ENCODE data around the gene NPL.

NPL gene

DNA sequence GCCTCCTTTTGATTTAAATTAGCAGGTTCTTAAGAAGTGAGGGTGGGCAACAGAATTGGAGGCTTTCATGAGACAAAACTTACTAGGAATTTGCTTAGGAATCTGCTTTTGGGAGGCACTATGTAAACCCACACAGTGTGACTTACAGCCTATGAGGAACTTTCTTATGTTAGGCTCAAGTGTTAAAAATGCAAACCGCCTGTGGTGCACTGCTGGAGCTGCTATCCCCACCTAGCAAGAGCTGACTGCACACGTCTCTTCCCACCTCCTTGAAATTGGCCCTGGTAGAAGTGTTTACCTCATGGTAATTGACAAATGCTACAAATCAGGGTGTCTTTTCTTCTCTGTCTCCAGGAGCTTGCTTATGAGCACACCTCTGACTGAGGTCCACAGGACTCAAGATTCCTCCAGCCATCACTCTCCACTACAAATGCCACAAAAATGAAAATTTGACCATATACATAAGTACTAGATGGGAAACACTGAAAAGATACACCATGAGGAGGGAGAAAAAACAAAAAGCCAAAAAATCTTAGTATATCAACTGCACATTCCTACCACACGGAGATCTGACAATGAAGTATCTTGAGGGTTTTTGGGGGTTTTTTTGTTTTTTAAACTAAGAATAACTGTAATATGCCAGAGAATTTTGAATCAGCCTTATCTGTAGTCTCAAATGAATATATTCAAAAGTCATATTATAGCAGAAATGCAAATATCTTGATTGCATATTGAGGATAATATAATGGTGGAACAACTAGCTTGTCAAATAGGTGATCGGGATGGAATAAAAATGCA, 18.2 kb upstream of the NPL start:
- H3K4me2 ChIP-seq (ENCODE audit: low read length), result no peak overlapping the region
- no peak overlapping the region for H3K4me3 ChIP-seq (ENCODE audit: low read depth, low read length)
- no peaks in the 10 kb centered on the region for H3K27me3 ChIP-seq (ENCODE audit: control insufficient read depth, insufficient read depth, low read length)
- no peak overlapping the region for H3K27ac ChIP-seq
- H3K9ac ChIP-seq, result no peak overlapping the region
- no peak overlapping the region for H2AFZ ChIP-seq
- H3K9me3 ChIP-seq (ENCODE audit: control insufficient read depth, low read length), result no peaks in the 10 kb centered on the region
- no peaks in the 10 kb centered on the region for H3K79me2 ChIP-seq
- H3K36me3 ChIP-seq (ENCODE audit: control insufficient read depth, insufficient read depth, low read length), result no peaks in the 10 kb centered on the region
- TF ChIP-seq, protein P1, sequence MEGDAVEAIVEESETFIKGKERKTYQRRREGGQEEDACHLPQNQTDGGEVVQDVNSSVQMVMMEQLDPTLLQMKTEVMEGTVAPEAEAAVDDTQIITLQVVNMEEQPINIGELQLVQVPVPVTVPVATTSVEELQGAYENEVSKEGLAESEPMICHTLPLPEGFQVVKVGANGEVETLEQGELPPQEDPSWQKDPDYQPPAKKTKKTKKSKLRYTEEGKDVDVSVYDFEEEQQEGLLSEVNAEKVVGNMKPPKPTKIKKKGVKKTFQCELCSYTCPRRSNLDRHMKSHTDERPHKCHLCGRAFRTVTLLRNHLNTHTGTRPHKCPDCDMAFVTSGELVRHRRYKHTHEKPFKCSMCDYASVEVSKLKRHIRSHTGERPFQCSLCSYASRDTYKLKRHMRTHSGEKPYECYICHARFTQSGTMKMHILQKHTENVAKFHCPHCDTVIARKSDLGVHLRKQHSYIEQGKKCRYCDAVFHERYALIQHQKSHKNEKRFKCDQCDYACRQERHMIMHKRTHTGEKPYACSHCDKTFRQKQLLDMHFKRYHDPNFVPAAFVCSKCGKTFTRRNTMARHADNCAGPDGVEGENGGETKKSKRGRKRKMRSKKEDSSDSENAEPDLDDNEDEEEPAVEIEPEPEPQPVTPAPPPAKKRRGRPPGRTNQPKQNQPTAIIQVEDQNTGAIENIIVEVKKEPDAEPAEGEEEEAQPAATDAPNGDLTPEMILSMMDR (IDR thresholded peaks at IDR 0.05), result no peak
- H3K4me1 ChIP-seq, result no peaks in the 10 kb centered on the region

DNA sequence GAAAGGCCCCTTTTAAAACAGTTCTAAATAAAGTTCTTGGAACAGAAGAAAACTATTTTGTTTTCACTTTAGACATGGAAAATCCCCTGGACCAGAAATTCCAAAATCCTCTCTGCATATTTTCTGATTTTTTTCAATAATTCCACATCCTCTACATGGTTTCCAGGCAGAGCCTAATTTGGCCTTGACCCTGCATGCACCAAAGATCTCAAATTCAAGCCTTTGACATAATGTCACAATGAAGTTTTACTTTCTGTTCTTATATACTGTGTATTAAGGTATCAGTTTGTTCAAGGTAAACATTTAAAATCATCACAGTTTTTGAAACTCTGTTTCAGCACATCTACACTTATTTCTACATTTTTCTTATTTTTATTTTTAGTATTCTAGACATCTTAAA, 12.2 kb upstream of the NPL start:
- Histone ChIP-seq H2AFZ (no peak overlapping the region), H3K4me1 (no peaks in the 10 kb centered on the region), H3K27ac (peak overlapping the region; percentile 49), H3K9ac (no peak overlapping the region), H3K79me2 (no peaks in the 10 kb centered on the region), H3K9me3 (ENCODE audit: control insufficient read depth, low read length) (no peaks in the 10 kb centered on the region), H3K27me3 (ENCODE audit: control insufficient read depth, insufficient read depth, low read length) (no peaks in the 10 kb centered on the region), H3K4me3 (ENCODE audit: low read depth, low read length) (no peak overlapping the region), H3K4me2 (ENCODE audit: low read length) (no peak overlapping the region), H3K36me3 (ENCODE audit: control insufficient read depth, insufficient read depth, low read length) (no peaks in the 10 kb centered on the region)
- TF ChIP-seq, protein P1 (IDR thresholded peaks at IDR 0.05), result no peak

GRCh38 chr1:182778862-182779261, 10.7 kb upstream of the NPL start:
- Histone ChIP-seq H3K4me1 (no peaks in the 10 kb centered on the region), H3K79me2 (no peaks in the 10 kb centered on the region), H3K9ac (no peak overlapping the region), H3K27ac (no peak overlapping the region), H3K4me3 (ENCODE audit: low read depth, low read length) (no peak overlapping the region), H2AFZ (no peak overlapping the region), H3K4me2 (ENCODE audit: low read length) (no peak overlapping the region), H3K27me3 (ENCODE audit: control insufficient read depth, insufficient read depth, low read length) (no peaks in the 10 kb centered on the region), H3K36me3 (ENCODE audit: control insufficient read depth, insufficient read depth, low read length) (no peaks in the 10 kb centered on the region), H3K9me3 (ENCODE audit: control insufficient read depth, low read length) (no peaks in the 10 kb centered on the region)
- TF ChIP-seq, protein P1 (IDR thresholded peaks at IDR 0.05), result no peak

DNA sequence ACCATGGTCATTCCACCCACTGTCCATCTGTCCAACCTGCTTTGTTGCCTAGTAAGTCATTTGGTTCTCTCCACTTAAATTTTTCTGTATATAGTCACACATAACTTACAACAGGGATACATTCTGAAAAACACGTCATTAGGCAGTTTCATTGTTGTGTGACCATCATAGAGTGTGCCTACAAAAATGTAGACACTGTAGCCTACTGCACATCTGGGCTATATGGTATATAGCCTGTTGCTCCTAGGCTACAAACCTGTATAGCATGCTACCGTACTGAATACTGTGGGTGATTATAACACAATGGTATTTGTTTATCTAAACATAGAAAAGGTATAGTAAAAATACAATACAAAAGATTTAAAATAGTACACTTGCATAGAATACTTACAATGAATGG, 10.0 kb upstream of the NPL start:
- no peak overlapping the region for H3K4me3 ChIP-seq (ENCODE audit: low read depth, low read length)
- H3K79me2 ChIP-seq, result no peaks in the 10 kb centered on the region
- H3K9me3 ChIP-seq (ENCODE audit: control insufficient read depth, low read length), result no peaks in the 10 kb centered on the region
- TF ChIP-seq, protein P1 (IDR thresholded peaks at IDR 0.05), result no peak
- no peak overlapping the region for H2AFZ ChIP-seq
- H3K27ac ChIP-seq, result no peak overlapping the region
- H3K4me2 ChIP-seq (ENCODE audit: low read length), result no peak overlapping the region
- H3K36me3 ChIP-seq (ENCODE audit: control insufficient read depth, insufficient read depth, low read length), result no peaks in the 10 kb centered on the region
- H3K9ac ChIP-seq, result no peak overlapping the region
- no peaks in the 10 kb centered on the region for H3K27me3 ChIP-seq (ENCODE audit: control insufficient read depth, insufficient read depth, low read length)
- no peaks in the 10 kb centered on the region for H3K4me1 ChIP-seq
